Hepatocyte (in vitro differentiated cells): ENCODE results near the gene GPR15. TPM values are rescaled to one million over a fixed set of nuclear protein-coding genes. Genes with fewer than 3 reads are reported as not detected.

ENCODE experiments used
- DNase-seq: peaks from one replicate; pipeline ENCODE4 v3.0.0-alpha.2; 2016; ENCODE audit warnings: low spot score
- H2AFZ ChIP-seq: fragments of 200-600 bp; sonication (generic); 2 replicates; pipeline ENCODE4 v1.6.0; 2016; ENCODE audit warnings: antibody characterized with exemption, mild to moderate bottlenecking
- H3K27ac ChIP-seq: fragments of 200-600 bp; sonication (generic); 2 replicates; pipeline ENCODE4 v1.5.1; 2016; ENCODE audit warnings: mild to moderate bottlenecking
- H3K27me3 ChIP-seq: fragments of 200-600 bp; sonication (generic); 2 replicates; pipeline ENCODE4 v1.6.1; 2016
- H3K36me3 ChIP-seq: fragments of 200-600 bp; sonication (generic); replicated peaks from 2 replicates; pipeline ENCODE4 v1.5.1; 2016; ENCODE audit warnings: low read depth; ENCODE audit not compliant: insufficient read depth
- H3K4me1 ChIP-seq: fragments of 200-600 bp; sonication (generic); 2 replicates; pipeline ENCODE4 v1.5.1; 2016; ENCODE audit warnings: mild to moderate bottlenecking, moderate library complexity; ENCODE audit not compliant: insufficient read depth
- H3K4me2 ChIP-seq: fragments of 200-600 bp; sonication (generic); 2 replicates; pipeline ENCODE4 v1.6.0; 2016
- H3K4me3 ChIP-seq: fragments of 200-600 bp; sonication (generic); 2 replicates; pipeline ENCODE4 v1.5.1; 2016; ENCODE audit warnings: mild to moderate bottlenecking
- H3K79me2 ChIP-seq: fragments of 200-600 bp; sonication (generic); 2 replicates; pipeline ENCODE4 v1.6.0; 2017; ENCODE audit warnings: mild to moderate bottlenecking
- H3K9me2 ChIP-seq: fragments of 200-600 bp; sonication (generic); replicated peaks from 2 replicates; pipeline ENCODE4 v1.6.0; 2017; ENCODE audit warnings: mild to moderate bottlenecking; ENCODE audit not compliant: insufficient read depth
- H3K9me3 ChIP-seq: fragments of 200-600 bp; sonication (generic); 2 replicates; pipeline ENCODE4 v1.5.1; 2016; ENCODE audit warnings: low read depth, mild to moderate bottlenecking
- H4K20me1 ChIP-seq: fragments of 200-600 bp; sonication (generic); 2 replicates; pipeline ENCODE4 v1.6.0; 2016; ENCODE audit warnings: mild to moderate bottlenecking; ENCODE audit not compliant: insufficient read depth, poor library complexity, severe bottlenecking
- EZH2 ChIP-seq: fragments of 200-600 bp; sonication (generic); IDR thresholded peaks from 2 replicates; pipeline ENCODE4 v1.6.1; 2016; ENCODE audit warnings: antibody characterized with exemption, mild to moderate bottlenecking, borderline replicate concordance
- EZH2phosphoT487 ChIP-seq: fragments of 200-600 bp; sonication (generic); IDR thresholded peaks from one replicate; pipeline ENCODE4 v1.6.1; 2018; ENCODE audit warnings: antibody characterized with exemption, mild to moderate bottlenecking, low read depth, moderate library complexity; ENCODE audit not compliant: unreplicated experiment, severe bottlenecking
- WGBS: methylation state at CpG from one replicate; pipeline ENCODE4 v1.1.6; 2016; ENCODE audit warnings: low lambda C conversion rate; ENCODE audit errors: missing lambda C conversion rate; 5-methylcytosine and 5-hydroxymethylcytosine counted together
- polyA plus RNA-seq: library from polyadenylated mRNA; unstranded; fragments of >200 nt; fragmentation: Nextera tagmentation; extraction: Ambion mirVana; gene quantifications from 2 replicates; pipeline ENCODE4 v1.2.1, GENCODE V29; 2016
- total RNA-seq: library from RNA; depleted of rRNA; stranded (reverse); fragments of >200 nt; gene quantifications from 2 replicates; pipeline ENCODE4 v1.2.3, GENCODE V29; 2014
- TF ChIP-seq, protein P1 (sequence below): fragments of 200-600 bp; sonication (generic); IDR thresholded peaks from 2 replicates; pipeline ENCODE4 v1.5.1; 2016; ENCODE audit warnings: antibody characterized with exemption, mild to moderate bottlenecking; ENCODE audit not compliant: poor library complexity

The GPR15 gene
- total and polyA plus RNA-seq, 2 experiments from 2014 or later, result not detected

DNA sequence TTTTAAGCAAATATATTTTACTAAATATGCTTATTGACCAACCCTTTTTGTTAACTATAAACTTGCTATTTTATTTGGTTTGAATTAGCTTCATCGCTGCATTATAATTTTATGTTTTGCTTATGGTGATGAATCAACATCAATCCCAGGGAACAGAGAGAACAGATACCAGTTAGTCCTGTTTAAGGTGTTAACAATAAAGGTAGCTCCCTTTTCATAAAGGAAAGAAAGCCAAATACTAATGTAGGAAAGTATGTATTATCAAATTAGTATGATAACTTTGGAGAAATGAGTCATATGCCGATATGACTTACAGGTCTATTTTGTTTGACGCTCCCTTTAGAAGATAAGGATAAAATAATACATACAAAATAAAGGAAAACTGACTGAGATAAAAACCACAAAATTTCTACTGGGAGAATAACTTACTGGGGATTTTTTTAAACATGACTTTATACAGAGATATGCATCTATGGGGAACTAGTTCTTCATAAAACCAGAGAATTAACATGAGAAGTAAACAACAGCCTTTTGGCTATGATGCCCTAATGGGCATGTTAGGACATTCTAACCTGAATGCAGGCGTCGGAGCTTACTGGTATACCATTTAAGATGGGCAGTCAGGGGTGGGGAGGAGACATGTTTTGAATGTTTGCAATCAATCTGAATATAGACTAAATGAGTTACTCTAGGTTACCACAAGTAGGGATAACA is 29.8 kb upstream of the GPR15 start:
- WGBS, result 96% methylated on average over 5 of the region's 5 CpGs

DNA sequence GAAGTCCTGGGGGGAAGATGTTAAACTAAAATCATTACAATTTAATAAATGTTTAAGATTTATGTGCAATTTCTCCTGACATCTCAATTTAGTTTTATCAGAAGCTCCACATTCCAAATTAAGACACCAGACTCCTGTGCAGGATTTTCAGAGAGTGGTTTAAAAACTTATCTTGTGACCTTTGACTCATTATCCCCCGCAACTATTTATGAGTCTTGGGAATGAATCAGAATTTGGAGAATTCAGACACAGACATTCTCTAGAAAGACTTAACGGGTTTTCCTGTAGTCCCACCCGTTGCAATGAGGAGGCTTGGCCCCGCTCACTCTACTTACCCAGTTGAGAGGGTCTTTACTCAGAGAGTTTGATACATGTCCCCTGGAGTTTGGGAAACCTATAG is 27.2 kb upstream of the GPR15 start:
- Histone ChIP-seq H3K27ac (no peak overlapping the region), H3K4me3 (no peak overlapping the region), H3K9me3 (no peaks in the 10 kb centered on the region), H4K20me1 (no peaks in the 10 kb centered on the region), H3K4me2 (no peak overlapping the region), H3K36me3 (no peaks in the 10 kb centered on the region), H3K79me2 (no peaks in the 10 kb centered on the region), H2AFZ (no peak overlapping the region), H3K9me2 (no peaks in the 10 kb centered on the region), H3K4me1 (no peaks in the 10 kb centered on the region), H3K27me3 (no peaks in the 10 kb centered on the region)
- 24% methylated on average over 4 of the region's 4 CpGs for WGBS
- no peak for DNase-seq
- TF ChIP-seq EZH2phosphoT487 (no peak), EZH2 (no peak)
- TF ChIP-seq, protein P1, sequence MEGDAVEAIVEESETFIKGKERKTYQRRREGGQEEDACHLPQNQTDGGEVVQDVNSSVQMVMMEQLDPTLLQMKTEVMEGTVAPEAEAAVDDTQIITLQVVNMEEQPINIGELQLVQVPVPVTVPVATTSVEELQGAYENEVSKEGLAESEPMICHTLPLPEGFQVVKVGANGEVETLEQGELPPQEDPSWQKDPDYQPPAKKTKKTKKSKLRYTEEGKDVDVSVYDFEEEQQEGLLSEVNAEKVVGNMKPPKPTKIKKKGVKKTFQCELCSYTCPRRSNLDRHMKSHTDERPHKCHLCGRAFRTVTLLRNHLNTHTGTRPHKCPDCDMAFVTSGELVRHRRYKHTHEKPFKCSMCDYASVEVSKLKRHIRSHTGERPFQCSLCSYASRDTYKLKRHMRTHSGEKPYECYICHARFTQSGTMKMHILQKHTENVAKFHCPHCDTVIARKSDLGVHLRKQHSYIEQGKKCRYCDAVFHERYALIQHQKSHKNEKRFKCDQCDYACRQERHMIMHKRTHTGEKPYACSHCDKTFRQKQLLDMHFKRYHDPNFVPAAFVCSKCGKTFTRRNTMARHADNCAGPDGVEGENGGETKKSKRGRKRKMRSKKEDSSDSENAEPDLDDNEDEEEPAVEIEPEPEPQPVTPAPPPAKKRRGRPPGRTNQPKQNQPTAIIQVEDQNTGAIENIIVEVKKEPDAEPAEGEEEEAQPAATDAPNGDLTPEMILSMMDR, result no peak

More for the DNA sequence above, 29.8 kb upstream of the GPR15 start:
- Histone ChIP-seq H3K4me2 (no peak overlapping the region), H3K36me3 (no peaks in the 10 kb centered on the region), H3K9me2 (no peaks in the 10 kb centered on the region), H3K27me3 (no peaks in the 10 kb centered on the region), H3K4me3 (no peak overlapping the region), H3K79me2 (no peaks in the 10 kb centered on the region), H2AFZ (no peak overlapping the region), H3K27ac (no peak overlapping the region), H3K9me3 (no peaks in the 10 kb centered on the region), H3K4me1 (no peaks in the 10 kb centered on the region), H4K20me1 (no peaks in the 10 kb centered on the region)
- no peak for DNase-seq
- TF ChIP-seq EZH2 (no peak), EZH2phosphoT487 (no peak)
- TF ChIP-seq, protein P1, result no peak

DNA sequence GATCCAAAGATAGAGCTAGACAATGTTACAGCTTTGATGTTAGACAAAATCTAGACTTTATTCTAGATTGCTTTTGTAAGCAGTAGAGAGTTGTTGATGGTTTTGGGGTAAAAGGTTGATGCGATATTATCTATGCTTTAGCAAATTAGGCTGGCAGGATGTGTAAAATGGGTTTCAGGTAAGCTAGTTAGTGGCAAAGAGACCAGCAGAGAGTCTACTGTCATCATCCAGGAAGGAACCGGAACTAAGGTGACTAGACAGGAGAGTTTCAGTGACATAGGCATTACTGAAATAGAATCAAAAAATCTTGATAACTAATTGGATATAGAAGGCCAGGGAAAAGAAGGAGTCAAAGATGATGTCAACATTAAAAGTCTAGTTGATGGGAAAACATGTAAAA is 23.2 kb upstream of the GPR15 start:
- Histone ChIP-seq H3K4me2 (no peak overlapping the region), H3K27me3 (no peaks in the 10 kb centered on the region), H3K4me1 (no peaks in the 10 kb centered on the region), H3K9me2 (no peaks in the 10 kb centered on the region), H3K9me3 (no peaks in the 10 kb centered on the region), H3K27ac (no peak overlapping the region), H3K36me3 (no peaks in the 10 kb centered on the region), H2AFZ (no peak overlapping the region), H4K20me1 (no peaks in the 10 kb centered on the region), H3K79me2 (no peaks in the 10 kb centered on the region), H3K4me3 (no peak overlapping the region)
- 98% methylated on average over 2 of the region's 2 CpGs for WGBS
- DNase-seq, result no peak
- TF ChIP-seq, protein P1, result no peak
- TF ChIP-seq EZH2, result no peak
- TF ChIP-seq EZH2phosphoT487, result no peak

DNA sequence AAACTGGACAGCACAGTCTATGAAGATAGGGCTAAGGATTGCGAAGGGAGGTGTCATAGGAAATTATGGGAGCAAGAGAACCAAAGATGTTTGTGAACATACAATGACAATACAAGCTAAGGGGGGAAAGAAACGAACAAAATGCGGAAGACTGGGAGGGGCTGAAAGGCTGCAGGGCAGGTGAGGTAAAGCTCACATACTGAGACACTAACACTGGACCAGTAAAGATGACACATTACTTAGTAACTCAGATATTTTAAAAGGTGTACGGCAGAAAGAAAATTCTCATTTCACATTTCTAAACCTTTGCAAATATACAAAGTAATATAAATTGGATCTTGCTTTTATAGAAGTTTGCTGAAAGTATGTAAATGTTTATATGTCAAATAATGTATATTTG is 19.2 kb upstream of the GPR15 start:
- no peaks in the 10 kb centered on the region for H3K36me3 ChIP-seq
- H3K79me2 ChIP-seq, result no peaks in the 10 kb centered on the region
- TF ChIP-seq, protein P1, result no peak
- TF ChIP-seq EZH2 (no peak), EZH2phosphoT487 (no peak)
- no peak overlapping the region for H3K4me2 ChIP-seq
- H3K9me2 ChIP-seq, result no peaks in the 10 kb centered on the region
- no peaks in the 10 kb centered on the region for H3K27me3 ChIP-seq
- no peak overlapping the region for H3K27ac ChIP-seq
- DNase-seq, result no peak
- no peaks in the 10 kb centered on the region for H3K4me1 ChIP-seq
- no peak overlapping the region for H2AFZ ChIP-seq
- H3K4me3 ChIP-seq, result no peak overlapping the region
- no peaks in the 10 kb centered on the region for H4K20me1 ChIP-seq
- H3K9me3 ChIP-seq, result no peaks in the 10 kb centered on the region
- WGBS, result 75% methylated on average over 4 of the region's 4 CpGs
